GM23338 (cell line): ENCODE data around the gene ST7L. TPM values are rescaled to one million over a fixed set of nuclear protein-coding genes. Genes with fewer than 3 reads are reported as not detected.

Experiments
- ATAC-seq: fragments of 200-7000 bp; cut with Tn5 transposase; 3 replicates; pipeline ENCODE4 v1.9.1; 2020
- DNase-seq: peaks from one replicate; pipeline ENCODE4 v3.0.0-alpha.2; 2015; ENCODE audit warnings: low spot score
- H2AFZ ChIP-seq: fragments of 200-600 bp; sonication (generic); 2 replicates; pipeline ENCODE4 v1.8.0; 2016; ENCODE audit warnings: antibody characterized with exemption, mild to moderate bottlenecking, moderate library complexity
- H3F3A ChIP-seq: fragments of 200-600 bp; sonication (generic); replicated peaks from 2 replicates; pipeline ENCODE4 v1.8.0; 2017; ENCODE audit warnings: antibody characterized with exemption, mixed run types, low read depth
- H3K27ac ChIP-seq: fragments of 200-600 bp; sonication (generic); 2 replicates; pipeline ENCODE4 v1.6.1; 2016; ENCODE audit warnings: low read depth
- H3K27me3 ChIP-seq: fragments of 200-600 bp; sonication (generic); 2 replicates; pipeline ENCODE4 v1.8.0; 2016; ENCODE audit warnings: mild to moderate bottlenecking, mixed run types, moderate library complexity; ENCODE audit not compliant: insufficient read depth
- H3K36me3 ChIP-seq: fragments of 200-600 bp; sonication (generic); 2 replicates; pipeline ENCODE4 v1.8.0; 2016; ENCODE audit warnings: mild to moderate bottlenecking; ENCODE audit not compliant: insufficient read depth
- H3K4me1 ChIP-seq: fragments of 200-600 bp; sonication (generic); 2 replicates; pipeline ENCODE4 v1.8.0; 2016; ENCODE audit warnings: mild to moderate bottlenecking, moderate library complexity; ENCODE audit not compliant: insufficient read depth
- H3K4me2 ChIP-seq: fragments of 200-600 bp; sonication (generic); 2 replicates; pipeline ENCODE4 v1.7.1; 2017; ENCODE audit warnings: mixed run types
- H3K4me3 ChIP-seq: fragments of 200-600 bp; sonication (generic); 2 replicates; pipeline ENCODE4 v1.6.1; 2016; ENCODE audit warnings: mixed run types
- H3K79me2 ChIP-seq: fragments of 200-600 bp; sonication (generic); replicated peaks from 2 replicates; pipeline ENCODE4 v1.8.0; 2017; ENCODE audit warnings: mild to moderate bottlenecking; ENCODE audit not compliant: insufficient read depth
- H3K9me2 ChIP-seq: fragments of 200-600 bp; sonication (generic); 2 replicates; pipeline ENCODE4 v1.8.0; 2017; ENCODE audit not compliant: insufficient read depth
- H4K20me1 ChIP-seq: fragments of 200-600 bp; sonication (generic); replicated peaks from 2 replicates; pipeline ENCODE4 v1.8.0; 2017; ENCODE audit warnings: mild to moderate bottlenecking; ENCODE audit not compliant: insufficient read depth
- H3K27ac Mint-ChIP-seq: 2 replicates; pipeline ENCODE4 v1.8.0; 2020; ENCODE audit warnings: inconsistent platforms, mild to moderate bottlenecking, moderate library complexity, mixed read lengths
- H3K27me3 Mint-ChIP-seq: 3 replicates; pipeline ENCODE4 v1.8.0; 2022; ENCODE audit warnings: low read depth, mild to moderate bottlenecking, moderate library complexity, mixed read lengths, inconsistent platforms; ENCODE audit not compliant: insufficient read depth, poor library complexity
- H3K36me3 Mint-ChIP-seq: 3 replicates; pipeline ENCODE4 v1.8.0; 2021; ENCODE audit warnings: low read depth, mild to moderate bottlenecking, inconsistent platforms, moderate library complexity, mixed read lengths
- H3K4me1 Mint-ChIP-seq: 3 replicates; pipeline ENCODE4 v1.8.0; 2020; ENCODE audit warnings: mild to moderate bottlenecking, inconsistent platforms, mixed read lengths
- H3K4me3 Mint-ChIP-seq: 3 replicates; pipeline ENCODE4 v1.8.0; 2021; ENCODE audit warnings: moderate library complexity, mild to moderate bottlenecking, inconsistent platforms, mixed read lengths
- H3K9me3 Mint-ChIP-seq: 3 replicates; pipeline ENCODE4 v1.8.0; 2020; ENCODE audit warnings: moderate library complexity, mild to moderate bottlenecking, inconsistent platforms, mixed read lengths
- CREB1 ChIP-seq: fragments of 250-450 bp; sonication (Bioruptor Pico); IDR thresholded peaks from 2 replicates; pipeline ENCODE4 v1.5.0; 2020; ENCODE audit warnings: low read depth, mild to moderate bottlenecking, moderate library complexity
- EZH2 ChIP-seq: fragments of 200-600 bp; sonication (generic); IDR thresholded peaks from one replicate; pipeline ENCODE4 v1.8.0; 2017; ENCODE audit warnings: antibody characterized with exemption, mild to moderate bottlenecking, low read depth; ENCODE audit not compliant: unreplicated experiment
- EZH2phosphoT487 ChIP-seq: fragments of 200-600 bp; sonication (generic); IDR thresholded peaks from one replicate; pipeline ENCODE4 v1.8.1; 2018; ENCODE audit warnings: antibody characterized with exemption; ENCODE audit not compliant: unreplicated experiment
- JUNB ChIP-seq: IDR thresholded peaks from one replicate; pipeline ENCODE4 v1.6.1; 2016; ENCODE audit warnings: antibody characterized with exemption; ENCODE audit not compliant: unreplicated experiment
- NANOG ChIP-seq: IDR thresholded peaks from 2 replicates; pipeline ENCODE4 v1.6.1; 2016; ENCODE audit warnings: antibody characterized with exemption, borderline replicate concordance
- POLR2AphosphoS5 ChIP-seq: IDR thresholded peaks from 2 replicates; pipeline ENCODE4 v1.6.1; 2016; ENCODE audit warnings: antibody characterized with exemption, low read depth
- STAT1 ChIP-seq: IDR thresholded peaks from one replicate; pipeline ENCODE4 v1.6.1; 2016; ENCODE audit warnings: antibody characterized with exemption; ENCODE audit not compliant: unreplicated experiment
- ZNF114 ChIP-seq: fragments of 250-450 bp; sonication (Bioruptor Pico); IDR thresholded peaks from 2 replicates; pipeline ENCODE4 v1.5.0; 2020; ENCODE audit warnings: mild to moderate bottlenecking, moderate library complexity
- ZNF331 ChIP-seq: fragments of 250-450 bp; sonication (Bioruptor Pico); IDR thresholded peaks from 2 replicates; pipeline ENCODE4 v1.5.0; 2020; ENCODE audit warnings: low read depth, mild to moderate bottlenecking, moderate library complexity
- polyA plus RNA-seq: library from polyadenylated mRNA; unstranded; fragments of >200 nt; fragmentation: Nextera tagmentation; extraction: Ambion mirVana; gene quantifications from 2 replicates; pipeline ENCODE4 v1.2.1, GENCODE V29; 2016
- total RNA-seq: library from RNA; depleted of rRNA; stranded (reverse); fragments of >200 nt; shearing (Covaris generic); gene quantifications from 2 replicates; pipeline ENCODE4 v1.2.3, GENCODE V29; 2014
- TF ChIP-seq, protein P1 (sequence below): fragments of 250-450 bp; sonication (Bioruptor Pico); IDR thresholded peaks from 2 replicates; pipeline ENCODE4 v1.5.0; 2020; ENCODE audit warnings: mild to moderate bottlenecking, moderate library complexity
- TF ChIP-seq, protein P2 (sequence below): IDR thresholded peaks from 2 replicates; pipeline ENCODE4 v1.6.1; 2016; ENCODE audit warnings: antibody characterized with exemption
- TF ChIP-seq, protein P3 (sequence below): IDR thresholded peaks from one replicate; pipeline ENCODE4 v1.6.1; 2018; ENCODE audit warnings: antibody characterized with exemption; ENCODE audit not compliant: unreplicated experiment

Gene ST7L
- total and polyA plus RNA-seq, 2 experiments from 2014 or later = 18.2 to 21.0 TPM

DNA sequence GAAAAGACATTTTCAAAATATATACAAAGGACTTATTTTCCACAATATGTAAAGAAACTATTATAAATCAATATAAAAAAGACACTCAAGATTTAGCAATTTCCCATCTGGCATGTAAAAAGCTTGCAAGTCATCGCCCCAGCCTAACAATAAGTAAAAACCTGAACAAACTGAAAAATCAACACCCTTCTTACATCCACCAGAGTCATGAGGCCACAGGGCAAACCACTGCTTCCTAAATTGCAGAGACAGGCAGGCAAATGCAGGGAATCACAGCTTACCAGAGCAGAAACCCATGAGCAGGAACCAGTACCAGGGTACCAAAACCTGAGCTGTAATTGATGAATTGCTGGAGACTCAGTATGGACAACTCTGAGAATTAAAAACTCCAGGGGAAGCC is 126.9 kb downstream of the ST7L start:
- ATAC-seq (no peak), DNase-seq (no peak)
- Mint-ChIP-seq H3K27me3 (no peaks in the 10 kb centered on the region), H3K9me3 (no peaks in the 10 kb centered on the region), H3K36me3 (no peaks in the 10 kb centered on the region), H3K4me1 (no peaks in the 10 kb centered on the region), H3K4me3 (no peak overlapping the region), H3K27ac (no peak overlapping the region)
- Histone ChIP-seq H3K27me3 (no peaks in the 10 kb centered on the region), H2AFZ (no peak overlapping the region; the same call in 1 of the 2 replicates), H3K79me2 (no peaks in the 10 kb centered on the region), H4K20me1 (no peaks in the 10 kb centered on the region; the same call in 1 of the 2 replicates), H3K9me2 (no peaks in the 10 kb centered on the region), H3K36me3 (no peaks in the 10 kb centered on the region), H3K27ac (no peak overlapping the region), H3F3A (no peaks in the 10 kb centered on the region), H3K4me1 (no peaks in the 10 kb centered on the region), H3K4me2 (no peak overlapping the region), H3K4me3 (no peak overlapping the region)
- no peak for TF ChIP-seq JUNB

DNA sequence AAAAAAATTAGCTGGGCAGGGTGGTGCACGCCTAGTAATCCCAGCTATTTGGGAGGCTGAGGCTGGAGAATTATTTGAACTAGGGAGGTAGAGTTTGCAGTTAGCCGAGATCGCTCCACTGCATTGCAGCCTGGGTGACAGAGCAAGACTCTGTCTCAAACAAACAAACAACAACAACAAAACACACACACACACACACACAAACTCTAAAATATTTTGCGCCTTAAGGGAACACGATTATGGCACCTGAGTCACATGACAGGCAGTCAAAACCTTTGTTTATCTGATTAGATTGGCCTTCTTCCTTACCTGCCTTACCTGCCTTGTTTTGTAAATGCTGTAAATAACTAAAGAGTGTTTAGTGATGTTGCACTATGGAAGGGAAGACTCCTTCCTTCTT is 130.8 kb downstream of the ST7L start:
- H3K36me3 Mint-ChIP-seq = no peaks in the 10 kb centered on the region
- no peak for TF ChIP-seq EZH2phosphoT487
- no peak for TF ChIP-seq JUNB
- TF ChIP-seq CREB1 (CRISPR knock-in tag) = no peak
- TF ChIP-seq EZH2 = no peak
- no peak for TF ChIP-seq NANOG
- TF ChIP-seq, protein P1, sequence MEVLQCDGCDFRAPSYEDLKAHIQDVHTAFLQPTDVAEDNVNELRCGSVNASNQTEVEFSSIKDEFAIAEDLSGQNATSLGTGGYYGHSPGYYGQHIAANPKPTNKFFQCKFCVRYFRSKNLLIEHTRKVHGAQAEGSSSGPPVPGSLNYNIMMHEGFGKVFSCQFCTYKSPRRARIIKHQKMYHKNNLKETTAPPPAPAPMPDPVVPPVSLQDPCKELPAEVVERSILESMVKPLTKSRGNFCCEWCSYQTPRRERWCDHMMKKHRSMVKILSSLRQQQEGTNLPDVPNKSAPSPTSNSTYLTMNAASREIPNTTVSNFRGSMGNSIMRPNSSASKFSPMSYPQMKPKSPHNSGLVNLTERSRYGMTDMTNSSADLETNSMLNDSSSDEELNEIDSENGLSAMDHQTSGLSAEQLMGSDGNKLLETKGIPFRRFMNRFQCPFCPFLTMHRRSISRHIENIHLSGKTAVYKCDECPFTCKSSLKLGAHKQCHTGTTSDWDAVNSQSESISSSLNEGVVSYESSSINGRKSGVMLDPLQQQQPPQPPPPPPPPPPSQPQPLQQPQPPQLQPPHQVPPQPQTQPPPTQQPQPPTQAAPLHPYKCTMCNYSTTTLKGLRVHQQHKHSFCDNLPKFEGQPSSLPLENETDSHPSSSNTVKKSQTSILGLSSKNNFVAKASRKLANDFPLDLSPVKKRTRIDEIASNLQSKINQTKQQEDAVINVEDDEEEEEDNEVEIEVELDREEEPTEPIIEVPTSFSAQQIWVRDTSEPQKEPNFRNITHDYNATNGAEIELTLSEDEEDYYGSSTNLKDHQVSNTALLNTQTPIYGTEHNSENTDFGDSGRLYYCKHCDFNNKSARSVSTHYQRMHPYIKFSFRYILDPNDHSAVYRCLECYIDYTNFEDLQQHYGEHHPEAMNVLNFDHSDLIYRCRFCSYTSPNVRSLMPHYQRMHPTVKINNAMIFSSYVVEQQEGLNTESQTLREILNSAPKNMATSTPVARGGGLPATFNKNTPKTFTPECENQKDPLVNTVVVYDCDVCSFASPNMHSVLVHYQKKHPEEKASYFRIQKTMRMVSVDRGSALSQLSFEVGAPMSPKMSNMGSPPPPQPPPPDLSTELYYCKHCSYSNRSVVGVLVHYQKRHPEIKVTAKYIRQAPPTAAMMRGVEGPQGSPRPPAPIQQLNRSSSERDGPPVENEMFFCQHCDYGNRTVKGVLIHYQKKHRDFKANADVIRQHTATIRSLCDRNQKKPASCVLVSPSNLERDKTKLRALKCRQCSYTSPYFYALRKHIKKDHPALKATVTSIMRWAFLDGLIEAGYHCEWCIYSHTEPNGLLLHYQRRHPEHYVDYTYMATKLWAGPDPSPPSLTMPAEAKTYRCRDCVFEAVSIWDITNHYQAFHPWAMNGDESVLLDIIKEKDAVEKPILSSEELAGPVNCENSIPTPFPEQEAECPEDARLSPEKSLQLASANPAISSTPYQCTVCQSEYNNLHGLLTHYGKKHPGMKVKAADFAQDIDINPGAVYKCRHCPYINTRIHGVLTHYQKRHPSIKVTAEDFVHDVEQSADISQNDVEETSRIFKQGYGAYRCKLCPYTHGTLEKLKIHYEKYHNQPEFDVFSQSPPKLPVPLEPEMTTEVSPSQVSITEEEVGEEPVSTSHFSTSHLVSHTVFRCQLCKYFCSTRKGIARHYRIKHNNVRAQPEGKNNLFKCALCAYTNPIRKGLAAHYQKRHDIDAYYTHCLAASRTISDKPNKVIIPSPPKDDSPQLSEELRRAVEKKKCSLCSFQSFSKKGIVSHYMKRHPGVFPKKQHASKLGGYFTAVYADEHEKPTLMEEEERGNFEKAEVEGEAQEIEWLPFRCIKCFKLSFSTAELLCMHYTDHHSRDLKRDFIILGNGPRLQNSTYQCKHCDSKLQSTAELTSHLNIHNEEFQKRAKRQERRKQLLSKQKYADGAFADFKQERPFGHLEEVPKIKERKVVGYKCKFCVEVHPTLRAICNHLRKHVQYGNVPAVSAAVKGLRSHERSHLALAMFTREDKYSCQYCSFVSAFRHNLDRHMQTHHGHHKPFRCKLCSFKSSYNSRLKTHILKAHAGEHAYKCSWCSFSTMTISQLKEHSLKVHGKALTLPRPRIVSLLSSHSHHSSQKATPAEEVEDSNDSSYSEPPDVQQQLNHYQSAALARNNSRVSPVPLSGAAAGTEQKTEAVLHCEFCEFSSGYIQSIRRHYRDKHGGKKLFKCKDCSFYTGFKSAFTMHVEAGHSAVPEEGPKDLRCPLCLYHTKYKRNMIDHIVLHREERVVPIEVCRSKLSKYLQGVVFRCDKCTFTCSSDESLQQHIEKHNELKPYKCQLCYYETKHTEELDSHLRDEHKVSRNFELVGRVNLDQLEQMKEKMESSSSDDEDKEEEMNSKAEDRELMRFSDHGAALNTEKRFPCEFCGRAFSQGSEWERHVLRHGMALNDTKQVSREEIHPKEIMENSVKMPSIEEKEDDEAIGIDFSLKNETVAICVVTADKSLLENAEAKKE (CRISPR knock-in tag) = no peak
- TF ChIP-seq, protein P2, sequence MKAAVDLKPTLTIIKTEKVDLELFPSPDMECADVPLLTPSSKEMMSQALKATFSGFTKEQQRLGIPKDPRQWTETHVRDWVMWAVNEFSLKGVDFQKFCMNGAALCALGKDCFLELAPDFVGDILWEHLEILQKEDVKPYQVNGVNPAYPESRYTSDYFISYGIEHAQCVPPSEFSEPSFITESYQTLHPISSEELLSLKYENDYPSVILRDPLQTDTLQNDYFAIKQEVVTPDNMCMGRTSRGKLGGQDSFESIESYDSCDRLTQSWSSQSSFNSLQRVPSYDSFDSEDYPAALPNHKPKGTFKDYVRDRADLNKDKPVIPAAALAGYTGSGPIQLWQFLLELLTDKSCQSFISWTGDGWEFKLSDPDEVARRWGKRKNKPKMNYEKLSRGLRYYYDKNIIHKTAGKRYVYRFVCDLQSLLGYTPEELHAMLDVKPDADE = no peak
- no peak for TF ChIP-seq STAT1
- no peak for TF ChIP-seq ZNF331
- TF ChIP-seq POLR2AphosphoS5 = no peak
- no peak for TF ChIP-seq ZNF114 (CRISPR knock-in tag)
- TF ChIP-seq, protein P3, sequence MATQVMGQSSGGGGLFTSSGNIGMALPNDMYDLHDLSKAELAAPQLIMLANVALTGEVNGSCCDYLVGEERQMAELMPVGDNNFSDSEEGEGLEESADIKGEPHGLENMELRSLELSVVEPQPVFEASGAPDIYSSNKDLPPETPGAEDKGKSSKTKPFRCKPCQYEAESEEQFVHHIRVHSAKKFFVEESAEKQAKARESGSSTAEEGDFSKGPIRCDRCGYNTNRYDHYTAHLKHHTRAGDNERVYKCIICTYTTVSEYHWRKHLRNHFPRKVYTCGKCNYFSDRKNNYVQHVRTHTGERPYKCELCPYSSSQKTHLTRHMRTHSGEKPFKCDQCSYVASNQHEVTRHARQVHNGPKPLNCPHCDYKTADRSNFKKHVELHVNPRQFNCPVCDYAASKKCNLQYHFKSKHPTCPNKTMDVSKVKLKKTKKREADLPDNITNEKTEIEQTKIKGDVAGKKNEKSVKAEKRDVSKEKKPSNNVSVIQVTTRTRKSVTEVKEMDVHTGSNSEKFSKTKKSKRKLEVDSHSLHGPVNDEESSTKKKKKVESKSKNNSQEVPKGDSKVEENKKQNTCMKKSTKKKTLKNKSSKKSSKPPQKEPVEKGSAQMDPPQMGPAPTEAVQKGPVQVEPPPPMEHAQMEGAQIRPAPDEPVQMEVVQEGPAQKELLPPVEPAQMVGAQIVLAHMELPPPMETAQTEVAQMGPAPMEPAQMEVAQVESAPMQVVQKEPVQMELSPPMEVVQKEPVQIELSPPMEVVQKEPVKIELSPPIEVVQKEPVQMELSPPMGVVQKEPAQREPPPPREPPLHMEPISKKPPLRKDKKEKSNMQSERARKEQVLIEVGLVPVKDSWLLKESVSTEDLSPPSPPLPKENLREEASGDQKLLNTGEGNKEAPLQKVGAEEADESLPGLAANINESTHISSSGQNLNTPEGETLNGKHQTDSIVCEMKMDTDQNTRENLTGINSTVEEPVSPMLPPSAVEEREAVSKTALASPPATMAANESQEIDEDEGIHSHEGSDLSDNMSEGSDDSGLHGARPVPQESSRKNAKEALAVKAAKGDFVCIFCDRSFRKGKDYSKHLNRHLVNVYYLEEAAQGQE = no peak

More for the DNA sequence above, 130.8 kb downstream of the ST7L start:
- ATAC-seq (no peak), DNase-seq (no peak)
- no peak overlapping the region for H3K27ac ChIP-seq
- H3K79me2 ChIP-seq = no peaks in the 10 kb centered on the region
- no peaks in the 10 kb centered on the region for H3F3A ChIP-seq
- H3K4me2 ChIP-seq = no peak overlapping the region
- Mint-ChIP-seq H3K4me1 (no peaks in the 10 kb centered on the region), H3K27ac (no peak overlapping the region), H3K4me3 (no peak overlapping the region), H3K27me3 (no peaks in the 10 kb centered on the region), H3K9me3 (no peaks in the 10 kb centered on the region)
- H3K4me3 ChIP-seq = no peak overlapping the region
- no peaks in the 10 kb centered on the region for H3K9me2 ChIP-seq
- no peak overlapping the region for H2AFZ ChIP-seq
- no peaks in the 10 kb centered on the region for H3K27me3 ChIP-seq
- H3K4me1 ChIP-seq = no peaks in the 10 kb centered on the region
- H3K36me3 ChIP-seq = no peaks in the 10 kb centered on the region
- no peaks in the 10 kb centered on the region; the same call in 1 of the 2 replicates for H4K20me1 ChIP-seq
